ENCODE results near the gene JUNB.

The JUNB gene

DNA sequence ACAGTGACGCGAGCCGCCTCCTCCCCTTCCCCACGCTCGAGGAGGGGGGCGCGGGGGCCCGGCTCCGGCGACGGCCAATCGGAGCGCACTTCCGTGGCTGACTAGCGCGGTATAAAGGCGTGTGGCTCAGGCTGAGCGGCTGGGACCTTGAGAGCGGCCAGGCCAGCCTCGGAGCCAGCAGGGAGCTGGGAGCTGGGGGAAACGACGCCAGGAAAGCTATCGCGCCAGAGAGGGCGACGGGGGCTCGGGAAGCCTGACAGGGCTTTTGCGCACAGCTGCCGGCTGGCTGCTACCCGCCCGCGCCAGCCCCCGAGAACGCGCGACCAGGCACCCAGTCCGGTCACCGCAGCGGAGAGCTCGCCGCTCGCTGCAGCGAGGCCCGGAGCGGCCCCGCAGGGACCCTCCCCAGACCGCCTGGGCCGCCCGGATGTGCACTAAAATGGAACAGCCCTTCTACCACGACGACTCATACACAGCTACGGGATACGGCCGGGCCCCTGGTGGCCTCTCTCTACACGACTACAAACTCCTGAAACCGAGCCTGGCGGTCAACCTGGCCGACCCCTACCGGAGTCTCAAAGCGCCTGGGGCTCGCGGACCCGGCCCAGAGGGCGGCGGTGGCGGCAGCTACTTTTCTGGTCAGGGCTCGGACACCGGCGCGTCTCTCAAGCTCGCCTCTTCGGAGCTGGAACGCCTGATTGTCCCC lies at the start of gene JUNB:
JUNB (plus strand) TSS at position 142 of the 706 bp plus-strand sequence; CDS start at position 428, 286 bp downstream.
- DNase-seq (ENCODE audit: low read depth), result peak; percentile 95

DNA sequence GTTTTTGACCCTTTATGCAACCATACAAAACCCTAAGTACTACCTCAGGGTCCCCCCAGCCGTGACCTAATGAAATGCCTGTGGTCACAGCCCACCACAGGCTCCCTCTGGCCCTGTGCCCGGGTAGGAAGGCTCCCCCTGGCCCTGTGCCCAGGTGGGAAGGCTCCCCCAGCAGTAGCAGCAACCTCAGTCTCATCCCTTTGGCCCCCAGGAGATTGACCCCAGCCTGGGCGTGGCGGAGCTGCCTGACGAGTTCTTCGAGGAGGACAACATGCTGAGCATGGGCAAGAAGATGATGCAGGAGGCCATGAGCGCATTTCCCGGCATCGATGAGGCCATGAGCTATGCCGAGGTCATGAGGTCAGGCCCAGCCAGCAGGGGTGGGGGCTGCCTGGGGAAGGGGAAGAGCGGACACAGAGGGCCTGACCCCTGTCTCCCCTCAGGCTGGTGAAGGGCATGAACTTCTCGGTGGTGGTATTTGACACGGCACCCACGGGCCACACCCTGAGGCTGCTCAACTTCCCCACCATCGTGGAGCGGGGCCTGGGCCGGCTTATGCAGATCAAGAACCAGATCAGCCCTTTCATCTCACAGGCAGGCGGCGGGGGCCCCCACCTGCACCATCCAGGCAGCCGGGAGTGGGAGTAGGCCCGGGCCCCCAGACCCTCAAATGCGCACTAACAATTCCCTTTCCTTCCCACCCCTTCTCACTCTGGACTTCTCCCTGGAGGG lies 46.0 kb upstream of the JUNB start:
- no peak for DNase-seq (ENCODE audit: low read depth)

DNA sequence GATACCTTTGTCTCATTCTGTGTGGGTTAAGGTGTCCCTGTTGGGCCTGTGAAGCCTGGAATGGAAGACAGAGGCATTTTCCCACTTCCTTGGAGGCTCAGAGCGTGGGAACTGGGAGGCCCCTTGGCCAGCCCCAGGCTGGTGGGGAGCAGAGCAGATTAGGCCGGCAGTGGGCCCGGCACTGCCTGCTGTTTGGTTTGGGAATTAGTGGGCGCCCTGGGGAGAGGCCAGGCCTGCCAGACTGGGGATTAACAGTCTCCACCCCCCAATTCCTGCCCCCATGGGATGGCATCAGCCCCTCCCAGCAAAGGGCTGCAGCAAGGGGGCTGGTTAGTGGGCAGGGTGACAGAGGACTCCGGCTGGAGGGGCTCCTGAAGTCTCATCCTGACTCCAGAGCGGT lies 42.8 kb upstream of the JUNB start:
- no peak for DNase-seq (ENCODE audit: low read depth)

DNA sequence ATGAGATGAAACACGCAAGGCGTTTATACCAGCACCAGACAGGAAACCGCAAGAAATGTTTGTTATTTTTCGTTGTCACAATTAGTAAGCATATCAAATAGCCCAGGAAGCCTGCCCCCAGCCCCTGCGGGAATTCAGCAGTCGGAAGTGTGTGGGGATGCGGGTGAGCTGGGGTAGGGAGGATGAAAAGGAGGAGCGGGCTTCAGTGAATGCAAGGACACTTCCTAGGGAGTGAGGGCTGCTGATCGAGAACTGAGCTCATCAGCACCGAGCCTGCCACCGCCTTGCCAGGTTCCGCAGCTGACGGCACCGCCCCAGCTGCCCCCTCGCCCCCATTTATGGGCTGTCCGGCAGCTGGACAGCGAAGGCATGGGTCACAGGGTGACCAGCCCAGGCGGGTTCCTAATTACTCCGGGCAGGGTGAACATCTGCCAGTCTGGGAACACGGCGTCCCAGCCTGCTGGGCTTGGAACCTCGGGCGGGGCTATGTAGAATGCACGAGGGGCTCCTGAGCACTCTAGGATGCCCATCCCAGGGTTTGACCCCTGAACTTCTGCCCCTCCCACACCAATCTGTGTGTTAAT lies 41.3 kb upstream of the JUNB start:
- DNase-seq (ENCODE audit: low read depth), result no peak

DNA sequence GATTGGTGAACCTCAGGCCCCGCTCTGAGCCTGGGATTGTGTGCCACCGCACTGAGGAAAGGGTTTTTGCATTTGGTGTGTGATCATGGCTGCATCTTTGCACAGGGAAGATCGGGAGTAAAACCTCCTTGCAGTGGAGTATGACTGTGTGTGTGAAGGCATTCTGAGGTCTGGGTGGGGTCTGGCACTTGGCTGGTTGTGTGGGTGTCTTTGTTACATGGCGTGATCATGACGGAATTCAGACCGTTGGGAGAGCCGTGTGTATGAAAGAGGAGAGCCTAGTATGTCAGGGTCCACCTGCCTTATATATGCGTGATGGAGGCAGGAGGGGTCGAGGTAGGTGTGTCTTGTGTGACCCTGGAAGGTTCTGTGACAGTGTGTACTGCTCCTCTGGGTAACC lies 40.4 kb upstream of the JUNB start:
- DNase-seq (ENCODE audit: low read depth), result no peak

DNA sequence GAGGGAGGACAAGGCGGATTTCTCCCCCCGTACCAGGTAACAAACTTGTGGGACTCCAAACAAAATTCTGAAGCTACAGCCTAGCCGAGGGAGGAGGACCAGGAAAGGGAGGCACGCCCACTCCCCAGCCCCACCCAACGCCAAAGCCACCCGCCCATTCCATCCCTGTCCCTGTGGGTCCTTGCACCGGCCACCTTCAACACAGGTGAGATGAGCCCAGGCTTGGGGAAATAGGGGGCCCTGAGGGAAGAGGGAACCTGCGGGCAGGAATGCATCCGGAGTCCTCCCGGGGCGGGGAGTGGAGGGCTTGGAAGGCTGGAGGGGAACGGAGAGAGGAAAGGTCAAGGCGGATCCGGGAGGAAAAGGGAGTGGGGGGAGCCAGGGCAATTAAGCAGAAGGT lies 39.7 kb upstream of the JUNB start, which contains the start of gene BEST2:
BEST2 (plus strand) TSS at position 157 of the 400 bp plus-strand sequence. CDS start 802 bp downstream, outside the sequence.
- no peak for DNase-seq (ENCODE audit: low read depth)

DNA sequence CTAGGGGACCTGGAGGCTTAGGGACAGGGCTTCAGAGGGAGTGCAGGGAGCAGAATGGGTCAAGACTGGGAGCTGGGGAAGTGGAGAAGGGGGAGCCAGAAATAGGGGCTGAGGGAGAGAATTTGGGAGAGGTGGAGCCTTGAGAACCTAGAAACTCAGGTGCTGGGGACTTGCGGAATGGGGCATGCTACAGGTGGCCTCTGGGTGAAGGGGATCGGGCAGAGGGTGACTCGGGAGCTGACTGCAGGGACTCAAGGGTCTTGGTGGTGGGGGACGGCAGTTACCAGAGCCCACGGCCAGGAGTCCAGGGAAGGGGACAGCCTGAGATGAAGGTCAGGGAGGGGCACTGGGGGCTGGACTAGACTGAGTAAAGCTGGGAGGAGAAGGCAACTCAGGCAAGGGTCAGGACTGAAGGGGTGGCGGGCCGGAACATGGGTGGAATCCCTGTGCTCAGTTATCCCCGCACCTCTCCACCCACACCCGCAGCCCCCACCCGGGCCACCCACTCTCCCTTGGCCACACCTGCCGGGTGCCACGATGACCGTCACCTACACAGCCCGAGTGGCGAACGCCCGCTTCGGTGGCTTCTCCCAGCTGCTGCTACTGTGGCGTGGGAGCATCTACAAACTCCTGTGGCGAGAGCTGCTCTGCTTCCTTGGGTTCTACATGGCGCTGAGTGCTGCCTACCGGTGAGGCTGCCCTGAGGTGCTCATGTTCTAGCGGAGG lies 39.1 kb upstream of the JUNB start:
- DNase-seq (ENCODE audit: low read depth), result no peak

DNA sequence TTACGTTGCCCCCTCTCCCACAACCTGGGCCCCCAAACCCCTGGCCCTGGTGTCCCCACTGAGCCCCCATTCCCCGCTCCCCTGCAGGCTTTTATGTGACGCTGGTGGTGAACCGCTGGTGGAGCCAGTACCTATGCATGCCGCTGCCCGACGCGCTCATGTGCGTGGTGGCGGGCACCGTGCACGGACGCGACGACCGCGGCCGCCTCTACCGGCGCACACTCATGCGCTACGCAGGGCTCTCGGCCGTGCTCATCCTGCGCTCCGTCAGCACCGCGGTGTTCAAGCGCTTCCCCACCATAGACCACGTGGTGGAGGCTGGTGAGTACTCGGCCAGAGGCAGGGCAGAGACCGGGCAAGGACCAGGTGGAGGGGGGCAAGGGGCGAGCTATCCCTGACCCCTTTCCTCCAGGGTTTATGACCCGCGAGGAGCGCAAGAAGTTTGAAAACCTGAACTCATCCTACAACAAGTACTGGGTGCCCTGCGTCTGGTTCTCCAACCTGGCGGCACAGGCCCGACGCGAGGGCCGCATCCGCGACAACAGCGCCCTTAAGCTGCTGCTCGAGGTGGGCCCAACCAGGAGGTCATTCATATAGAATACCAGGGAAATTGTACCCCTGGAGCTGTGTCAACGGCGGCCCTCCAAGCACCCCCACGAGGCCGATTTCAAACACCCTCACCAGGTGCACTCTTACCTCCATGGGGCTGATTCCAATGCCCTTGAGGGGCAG lies 36.7 kb upstream of the JUNB start:
- no peak for DNase-seq (ENCODE audit: low read depth)

DNA sequence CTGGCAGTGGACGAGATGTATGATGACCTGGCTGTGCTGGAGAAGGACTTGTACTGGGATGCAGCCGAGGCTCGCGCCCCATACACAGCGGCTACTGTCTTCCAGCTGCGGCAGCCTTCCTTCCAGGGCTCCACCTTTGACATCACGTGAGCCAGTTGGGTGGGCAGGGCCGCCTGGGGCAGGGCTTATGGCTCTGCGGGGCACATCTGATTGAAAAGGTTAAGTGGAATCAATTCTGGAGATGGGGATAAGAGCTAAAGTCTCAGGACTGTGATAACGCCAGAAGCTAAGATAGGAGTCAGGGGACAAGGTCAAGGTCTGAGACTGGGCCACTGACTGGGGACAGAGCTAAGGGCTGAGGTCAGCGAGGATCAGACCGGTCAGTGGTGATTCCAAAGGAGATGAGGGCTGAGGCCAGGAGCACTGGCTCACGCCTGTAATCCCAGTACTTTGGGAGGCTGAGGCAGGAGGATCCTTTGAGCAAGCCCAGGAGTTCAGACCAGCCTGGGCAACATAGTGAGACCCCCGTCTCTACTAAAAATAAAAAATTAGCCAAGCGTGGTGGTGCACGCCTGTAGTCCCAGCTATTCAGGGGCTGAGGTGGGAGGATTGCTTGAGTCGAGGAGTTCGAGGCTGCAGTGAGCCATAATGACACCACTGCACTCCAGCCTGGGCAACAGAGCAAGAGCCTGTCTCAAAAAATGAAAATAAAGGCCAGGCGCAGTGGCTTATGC lies 35.0 kb upstream of the JUNB start:
- DNase-seq (ENCODE audit: low read depth), result no peak

DNA sequence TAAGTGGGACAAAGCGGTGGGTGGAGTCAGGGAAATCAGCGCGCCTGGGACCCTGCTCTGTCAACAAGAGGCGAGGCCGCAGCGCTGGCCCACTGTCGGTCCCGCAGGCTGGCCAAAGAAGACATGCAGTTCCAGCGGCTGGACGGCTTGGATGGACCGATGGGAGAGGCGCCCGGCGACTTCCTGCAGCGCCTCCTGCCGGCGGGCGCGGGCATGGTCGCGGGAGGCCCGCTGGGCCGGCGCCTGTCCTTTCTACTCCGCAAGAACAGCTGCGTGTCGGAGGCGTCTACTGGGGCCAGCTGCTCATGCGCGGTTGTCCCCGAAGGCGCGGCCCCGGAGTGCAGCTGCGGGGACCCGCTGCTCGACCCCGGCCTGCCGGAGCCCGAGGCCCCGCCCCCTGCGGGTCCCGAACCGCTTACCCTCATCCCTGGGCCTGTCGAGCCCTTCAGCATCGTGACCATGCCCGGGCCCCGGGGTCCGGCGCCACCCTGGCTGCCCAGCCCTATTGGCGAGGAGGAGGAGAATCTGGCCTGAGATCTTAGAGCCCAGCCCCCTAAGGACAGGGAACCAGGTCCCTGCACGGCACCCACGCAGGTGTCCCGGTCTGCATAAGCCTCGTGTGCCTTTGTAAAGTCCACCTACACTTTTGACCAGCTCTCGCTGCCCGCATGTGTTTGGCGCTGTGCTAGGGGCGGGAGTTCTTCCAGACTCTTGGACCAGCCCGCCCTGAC lies 33.6 kb upstream of the JUNB start:
- DNase-seq (ENCODE audit: low read depth), result peak; percentile 47

DNA sequence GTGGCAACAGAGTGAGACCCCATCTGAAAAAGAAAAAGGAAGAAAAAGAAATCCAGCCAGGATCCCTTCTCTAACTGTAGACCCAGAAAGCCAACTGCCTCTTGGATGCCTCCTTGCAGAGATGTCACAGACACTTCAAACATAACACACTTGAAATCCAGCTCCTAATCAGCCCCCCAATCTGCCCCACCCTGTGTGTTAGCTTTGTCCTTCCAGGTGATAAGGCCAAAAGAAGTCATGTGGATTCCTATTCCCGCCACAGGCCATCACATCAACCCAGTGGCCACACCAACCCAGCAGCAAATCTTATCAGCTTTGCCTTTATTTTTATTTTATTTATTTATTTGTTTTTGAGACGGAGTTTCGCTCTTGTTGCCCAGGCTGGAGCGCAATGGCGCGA lies 31.6 kb upstream of the JUNB start:
- DNase-seq (ENCODE audit: low read depth), result no peak

DNA sequence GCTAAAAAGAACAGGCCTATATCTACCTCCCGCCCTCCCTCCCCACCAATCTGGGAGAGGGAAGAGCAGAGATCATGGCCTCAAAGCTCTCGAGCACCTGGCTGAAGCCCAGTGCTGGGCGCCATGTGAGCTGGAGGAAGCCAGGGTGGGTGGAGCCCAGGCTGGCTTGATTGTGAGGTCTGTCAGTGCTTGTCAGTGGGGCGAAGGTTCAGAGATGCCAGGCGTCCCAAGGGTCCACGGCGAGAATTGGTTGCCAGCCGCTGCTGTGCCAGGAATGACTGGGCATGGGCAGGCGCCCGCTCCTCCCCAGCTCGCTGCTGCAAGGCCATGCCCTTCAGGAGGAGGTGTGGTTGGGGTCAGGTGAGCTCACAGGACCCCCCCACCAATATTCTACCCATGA lies 28.2 kb upstream of the JUNB start:
- no peak for DNase-seq (ENCODE audit: low read depth)

DNA sequence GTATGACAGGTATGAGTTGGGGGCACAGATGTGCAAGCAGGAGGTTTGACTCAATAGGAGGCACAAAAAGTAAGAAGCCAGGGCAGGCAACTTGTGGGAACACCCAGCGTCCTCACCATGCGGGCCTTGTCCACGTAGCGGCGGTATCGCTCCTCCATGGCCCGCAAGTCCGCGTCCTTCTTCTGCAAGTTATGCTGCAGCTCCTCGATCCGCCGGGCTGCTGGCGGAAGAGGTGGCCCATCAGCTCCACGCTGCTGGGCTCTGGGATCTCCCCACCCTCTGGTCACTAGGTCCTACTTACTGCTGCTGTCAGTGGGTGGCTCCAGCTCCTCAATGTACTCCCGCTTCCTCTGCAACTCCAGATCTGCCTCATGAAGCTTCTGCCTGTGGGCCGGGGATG lies 26.6 kb upstream of the JUNB start:
- DNase-seq (ENCODE audit: low read depth), result no peak

DNA sequence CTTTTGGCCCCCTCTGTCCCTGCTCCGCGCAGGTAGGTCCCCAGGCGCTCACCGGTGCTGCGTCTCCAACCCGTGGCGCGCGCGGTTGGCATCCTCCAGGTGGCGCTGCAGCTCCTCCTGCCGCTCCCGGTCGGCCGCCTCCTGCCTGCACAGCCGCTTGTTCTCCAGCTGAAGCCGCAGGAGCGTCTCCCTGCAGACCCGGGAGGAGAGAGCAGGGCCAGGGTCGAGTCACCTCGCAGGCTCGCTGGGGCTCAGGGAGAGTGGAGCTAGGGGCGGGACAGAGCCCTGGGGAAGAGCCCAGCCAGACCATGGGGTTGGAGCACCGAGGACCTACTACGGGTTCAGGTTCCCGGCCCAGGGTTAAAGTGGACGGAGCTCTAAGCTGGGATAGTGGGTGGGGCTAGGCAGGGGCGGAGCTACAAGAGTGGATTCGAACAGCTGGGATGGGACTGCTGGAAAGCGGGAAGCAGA lies 25.2 kb upstream of the JUNB start:
- peak; percentile 65 for DNase-seq (ENCODE audit: low read depth)

DNA sequence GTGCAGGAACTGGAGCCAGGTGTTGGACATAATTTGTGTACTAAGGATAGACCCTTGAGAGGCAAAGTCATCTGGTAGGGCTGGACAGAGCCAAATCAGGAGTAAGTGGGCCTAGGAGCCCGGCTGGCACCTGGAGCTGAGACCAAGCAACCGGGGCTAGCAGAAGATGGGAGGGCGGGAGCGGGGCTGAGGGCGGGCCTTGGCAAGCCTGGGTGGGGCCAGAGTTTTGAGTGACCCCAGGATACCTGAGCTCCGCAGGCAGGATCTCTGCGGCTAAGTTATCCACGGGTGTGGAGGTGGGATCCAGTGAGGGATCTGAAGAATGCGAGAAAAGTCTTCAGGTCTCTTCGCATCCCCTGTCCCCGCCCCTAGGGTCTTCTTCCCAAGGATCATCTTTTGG lies 24.1 kb upstream of the JUNB start:
- DNase-seq (ENCODE audit: low read depth), result no peak

DNA sequence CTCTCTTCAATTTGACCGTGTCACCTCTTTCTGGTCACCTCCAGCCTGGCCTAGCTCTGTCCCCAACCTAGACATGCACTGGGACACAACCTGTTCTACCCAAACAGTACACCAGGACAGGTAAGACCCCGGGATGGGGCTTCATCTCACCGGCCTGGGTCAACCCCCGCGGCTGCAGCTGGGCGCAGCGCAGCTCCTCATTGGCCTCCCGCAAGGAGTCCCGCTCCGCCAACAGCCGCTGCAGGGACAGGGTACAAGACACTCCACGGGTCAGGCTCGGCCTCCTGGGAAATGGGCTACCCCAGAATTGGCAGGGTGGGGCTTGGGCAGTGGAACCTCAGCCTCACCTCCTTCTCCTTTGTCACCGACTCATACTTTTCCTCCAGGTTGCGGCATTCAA lies 23.6 kb upstream of the JUNB start:
- no peak for DNase-seq (ENCODE audit: low read depth)

DNA sequence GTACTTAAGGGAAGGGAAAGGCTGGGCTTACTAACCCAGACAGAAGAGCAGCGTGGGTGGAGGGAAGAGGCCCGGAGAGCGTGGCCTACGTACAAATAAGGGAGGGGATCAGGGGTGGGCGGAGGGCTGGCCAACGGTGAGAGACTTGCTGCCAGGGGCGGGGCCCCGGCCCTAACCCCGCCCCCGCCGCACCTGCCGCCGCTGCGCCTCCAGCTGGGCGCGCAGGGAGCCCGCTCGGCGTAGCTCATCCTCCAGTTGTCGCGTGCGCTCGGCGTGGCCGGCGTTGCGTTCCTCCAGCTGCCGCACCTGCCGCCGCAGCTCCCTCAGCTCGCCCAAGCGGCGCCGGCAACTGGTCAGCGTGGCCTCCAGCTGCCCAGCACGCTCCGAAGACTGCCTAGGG lies 21.6 kb upstream of the JUNB start:
- no peak for DNase-seq (ENCODE audit: low read depth)

DNA sequence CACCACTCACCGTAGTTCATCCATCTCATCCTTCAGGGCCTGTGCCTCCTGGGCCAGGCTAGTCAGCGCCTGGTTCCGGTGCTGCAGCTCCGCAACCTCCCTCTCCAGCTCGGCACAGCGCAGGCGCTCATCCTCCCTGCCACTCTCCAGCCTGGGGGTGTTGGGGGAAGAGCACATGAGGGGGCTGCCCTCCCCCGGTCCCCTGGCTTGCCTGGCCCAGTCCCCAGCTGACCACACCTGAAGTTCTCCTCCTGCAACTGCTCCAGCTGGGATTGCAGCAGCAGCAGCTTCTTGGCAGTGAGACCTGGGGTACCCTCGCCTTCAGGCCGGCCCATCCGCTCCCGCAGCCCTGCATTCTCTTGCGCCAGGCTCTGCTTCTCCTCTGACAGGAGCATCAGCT lies 20.4 kb upstream of the JUNB start:
- no peak for DNase-seq (ENCODE audit: low read depth)

DNA sequence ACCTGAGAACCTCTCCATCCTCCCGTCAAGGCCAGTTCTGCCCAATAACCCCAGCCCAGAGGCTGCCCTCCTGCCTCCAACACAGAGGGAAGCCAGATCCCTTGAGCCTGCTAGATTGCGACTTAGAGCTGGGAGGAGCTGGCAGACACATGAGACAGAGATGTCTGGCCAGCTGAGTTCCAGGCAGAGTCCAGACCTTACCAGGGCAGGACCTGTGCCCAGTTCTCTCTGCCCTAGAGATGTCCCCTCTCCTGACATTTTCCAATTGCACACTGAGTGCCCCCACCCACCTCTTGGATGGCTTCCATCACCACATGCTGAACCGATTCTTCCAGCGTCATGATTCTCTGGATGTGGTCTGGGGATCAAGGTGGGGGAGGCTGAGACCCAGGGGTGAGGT lies 19.0 kb upstream of the JUNB start:
- DNase-seq (ENCODE audit: low read depth), result no peak

DNA sequence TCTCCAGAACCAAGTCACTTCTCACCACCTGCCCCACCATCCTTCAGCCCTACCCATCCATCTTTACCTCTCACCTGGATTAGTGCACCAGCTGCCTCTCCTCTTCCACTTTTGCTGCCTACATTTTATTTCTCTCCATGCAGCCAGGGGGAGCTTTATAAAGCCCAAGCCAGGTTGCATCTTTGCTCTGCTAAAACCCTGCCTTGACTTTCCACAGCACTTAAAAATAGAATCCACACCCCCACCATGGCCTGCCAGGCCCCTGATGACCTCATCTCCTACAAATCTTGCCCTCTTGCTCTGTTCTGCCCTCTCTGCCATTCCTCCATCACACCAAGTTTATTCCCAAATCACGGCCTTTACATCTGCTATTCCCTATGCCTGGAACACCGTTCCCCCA lies 17.7 kb upstream of the JUNB start:
- DNase-seq (ENCODE audit: low read depth), result no peak
